GM12873 (cell line): ENCODE measurements around the gene WDR27.

Experiments
- CTCF ChIP-seq: IDR thresholded peaks from 2 replicates; pipeline ENCODE4 v1.5.1; 2012; ENCODE audit warnings: low read depth, mild to moderate bottlenecking, moderate library complexity, low read length, control low read depth; ENCODE audit not compliant: insufficient read depth; ENCODE audit errors: missing control alignments

WDR27 gene

DNA sequence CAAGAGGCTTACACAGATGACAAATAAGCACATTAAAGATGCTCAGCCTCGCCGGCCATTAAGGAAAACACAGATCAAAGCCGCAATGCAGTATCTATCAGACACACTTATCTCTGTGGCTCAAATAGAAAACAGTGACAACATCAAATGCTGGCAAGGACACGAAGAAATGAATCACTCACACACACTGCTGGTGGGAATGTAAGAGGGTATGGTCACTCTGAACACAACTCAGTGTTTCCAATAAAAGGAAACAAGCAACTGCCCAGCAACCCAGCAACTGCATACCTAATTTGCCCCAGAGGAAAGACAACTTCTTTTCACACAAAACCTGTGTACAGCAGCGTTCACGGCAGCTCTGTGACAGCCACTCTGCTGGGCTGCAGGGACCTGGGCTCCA lies 155.8 kb downstream of the WDR27 start:
- TF ChIP-seq CTCF: no peak

GRCh38 chr6:169543704-169544103 lies 158.1 kb downstream of the WDR27 start:
- TF ChIP-seq CTCF: no peak

- no peak for TF ChIP-seq CTCF
Observed at GRCh38 chr6:169542491-169542890, 159.3 kb downstream of the WDR27 start.

- no peak for TF ChIP-seq CTCF
Observed at GRCh38 chr6:169539176-169539897, 162.5 kb downstream of the WDR27 start.

GRCh38 chr6:169536446-169537170 lies 165.2 kb downstream of the WDR27 start:
- no peak for TF ChIP-seq CTCF

DNA sequence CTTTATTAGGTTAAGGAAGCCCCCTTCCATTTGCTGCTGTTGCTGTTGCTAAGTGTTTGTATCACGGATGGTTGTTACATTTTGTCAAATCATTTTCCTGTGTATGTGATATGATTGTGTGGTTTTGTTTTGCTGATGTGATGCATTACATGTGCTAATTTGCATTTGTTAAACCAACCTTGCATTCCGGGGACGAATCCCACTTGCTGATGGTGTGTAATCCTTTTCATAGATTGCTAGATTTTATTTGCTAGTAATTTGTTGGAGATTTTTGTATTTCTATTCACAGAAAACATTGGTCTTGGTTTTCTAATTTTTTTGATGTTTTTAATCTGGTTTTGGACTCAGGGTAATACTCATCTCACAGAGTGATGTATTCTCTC lies 167.8 kb downstream of the WDR27 start:
- TF ChIP-seq CTCF: no peak

- TF ChIP-seq CTCF: no peak
Observed at GRCh38 chr6:169533301-169534038, 168.4 kb downstream of the WDR27 start.
